H9 (cell line): ENCODE results near the gene ZNF562. TPM values are rescaled to one million over a fixed set of nuclear protein-coding genes. Genes with fewer than 3 reads are reported as not detected.

Source experiments
- DNase-seq: peaks from one replicate; pipeline ENCODE4 v3.0.0-alpha.2; 2017
- H2AFZ ChIP-seq: one replicate; pipeline ENCODE4 v1.6.1; 2013; ENCODE audit warnings: mild to moderate bottlenecking, low read length, control low read depth, moderate library complexity
- H2AK5ac ChIP-seq: 2 replicates; pipeline ENCODE4 v1.6.1; 2013; ENCODE audit warnings: low read length, control low read depth, mixed read lengths; ENCODE audit not compliant: insufficient read length
- H2BK120ac ChIP-seq: one replicate; pipeline ENCODE4 v1.6.1; 2013; ENCODE audit warnings: low read depth, mild to moderate bottlenecking, low read length, control low read depth, inconsistent platforms; ENCODE audit not compliant: poor library complexity, severe bottlenecking
- H2BK12ac ChIP-seq: 2 replicates; pipeline ENCODE4 v1.6.1; 2013; ENCODE audit warnings: low read length, control low read depth, mixed read lengths, low read depth; ENCODE audit not compliant: insufficient read length
- H2BK15ac ChIP-seq: 2 replicates; pipeline ENCODE4 v1.6.1; 2013; ENCODE audit warnings: low read depth, low read length, control low read depth
- H2BK20ac ChIP-seq: one replicate; pipeline ENCODE4 v1.6.1; 2013; ENCODE audit warnings: low read depth, mild to moderate bottlenecking, low read length, control low read depth, inconsistent platforms; ENCODE audit not compliant: poor library complexity, severe bottlenecking
- H2BK5ac ChIP-seq: 2 replicates; pipeline ENCODE4 v1.6.1; 2013; ENCODE audit warnings: low read length, control low read depth, mixed read lengths; ENCODE audit not compliant: insufficient read length
- H3K14ac ChIP-seq: 2 replicates; pipeline ENCODE4 v1.6.1; 2013; ENCODE audit warnings: low read length, control low read depth; ENCODE audit not compliant: insufficient read depth
- H3K18ac ChIP-seq: 2 replicates; pipeline ENCODE4 v1.6.1; 2013; ENCODE audit warnings: low read depth, mild to moderate bottlenecking, mixed read lengths, low read length, control low read depth; ENCODE audit not compliant: insufficient read length
- H3K23ac ChIP-seq: 2 replicates; pipeline ENCODE4 v1.6.1; 2013; ENCODE audit warnings: low read length, control low read depth, mixed read lengths, low read depth; ENCODE audit not compliant: insufficient read length
- H3K23me2 ChIP-seq: 2 replicates; pipeline ENCODE4 v1.6.1; 2013; ENCODE audit warnings: low read depth, mild to moderate bottlenecking, mixed read lengths, low read length, control low read depth; ENCODE audit not compliant: insufficient read length, poor library complexity, severe bottlenecking
- H3K27ac ChIP-seq: 2 replicates; pipeline ENCODE4 v1.5.1; 2013; ENCODE audit warnings: low read length, control low read depth, mixed read lengths, low read depth; ENCODE audit not compliant: insufficient read length
- H3K27me3 ChIP-seq: 2 replicates; pipeline ENCODE4 v1.6.1; 2013; ENCODE audit warnings: low read length, control low read depth, inconsistent platforms; ENCODE audit not compliant: insufficient read depth
- H3K4ac ChIP-seq: 2 replicates; pipeline ENCODE4 v1.6.1; 2013; ENCODE audit warnings: low read depth, mild to moderate bottlenecking, control low read depth, inconsistent platforms, low read length, moderate library complexity
- H3K4me1 ChIP-seq: 2 replicates; pipeline ENCODE4 v1.6.1; 2013; ENCODE audit warnings: low read length, control low read depth, inconsistent platforms; ENCODE audit not compliant: insufficient read depth
- H3K4me2 ChIP-seq: 2 replicates; pipeline ENCODE4 v1.6.1; 2013; ENCODE audit warnings: low read length, control low read depth, mixed read lengths; ENCODE audit not compliant: insufficient read length, insufficient read depth
- H3K56ac ChIP-seq: 2 replicates; pipeline ENCODE4 v1.6.1; 2013; ENCODE audit warnings: low read depth, mild to moderate bottlenecking, mixed read lengths, low read length, control low read depth; ENCODE audit not compliant: insufficient read length
- H3K79me1 ChIP-seq: 2 replicates; pipeline ENCODE4 v1.6.1; 2013; ENCODE audit warnings: low read depth, mild to moderate bottlenecking, moderate library complexity, low read length, control low read depth, inconsistent platforms; ENCODE audit not compliant: insufficient read depth, poor library complexity, severe bottlenecking
- H3K79me2 ChIP-seq: 2 replicates; pipeline ENCODE4 v1.6.1; 2013; ENCODE audit warnings: low read length, control low read depth, inconsistent platforms; ENCODE audit not compliant: insufficient read depth
- H3K9ac ChIP-seq: 2 replicates; pipeline ENCODE4 v1.6.1; 2013; ENCODE audit warnings: low read length, control low read depth, mixed read lengths; ENCODE audit not compliant: insufficient read length; ENCODE audit errors: extremely low read depth
- H3K9me3 ChIP-seq: one replicate; pipeline ENCODE4 v1.6.1; 2013; ENCODE audit warnings: low read depth, low read length, inconsistent platforms; ENCODE audit not compliant: control insufficient read depth
- H3T11ph ChIP-seq: one replicate; pipeline ENCODE4 v1.6.1; 2013; ENCODE audit warnings: mild to moderate bottlenecking, low read length, control low read depth, inconsistent platforms
- H4K20me1 ChIP-seq: one replicate; pipeline ENCODE4 v1.6.1; 2013; ENCODE audit not compliant: control insufficient read depth, insufficient read length, insufficient read depth
- H4K5ac ChIP-seq: 2 replicates; pipeline ENCODE4 v1.6.1; 2013; ENCODE audit warnings: low read depth, mild to moderate bottlenecking, mixed read lengths, low read length, control low read depth; ENCODE audit not compliant: insufficient read length
- H4K8ac ChIP-seq: replicated peaks from 2 replicates; pipeline ENCODE4 v1.6.1; 2013; ENCODE audit warnings: low read length, control low read depth, mixed read lengths, low read depth; ENCODE audit not compliant: insufficient read length
- H4K91ac ChIP-seq: 2 replicates; pipeline ENCODE4 v1.6.1; 2013; ENCODE audit warnings: low read depth, mild to moderate bottlenecking, moderate library complexity, mixed read lengths, low read length, control low read depth; ENCODE audit not compliant: insufficient read length
- H3K27ac Mint-ChIP-seq, 3 experiments: 2 replicates in 2 of 3; 3 replicates in 1 of 3; pipeline ENCODE4 v1.8.0; 2020 to 2021; ENCODE audit warnings: mixed read lengths in 3 of 3, mild to moderate bottlenecking in 1 of 3, moderate library complexity in 1 of 3
- H3K27me3 Mint-ChIP-seq: 2 replicates; pipeline ENCODE4 v1.8.0; 2021; ENCODE audit warnings: low read depth, mild to moderate bottlenecking, moderate library complexity, mixed read lengths
- H3K36me3 Mint-ChIP-seq, 3 experiments: 2 replicates in 2 of 3; 3 replicates in 1 of 3; pipeline ENCODE4 v1.8.0; 2020 to 2021; ENCODE audit warnings: low read depth in 3 of 3, mixed read lengths in 3 of 3; ENCODE audit not compliant: insufficient read depth in 1 of 3
- H3K4me1 Mint-ChIP-seq, 2 experiments: 2 replicates each; pipeline ENCODE4 v1.8.0; 2020; ENCODE audit warnings: mixed read lengths in 2 of 2
- H3K4me3 Mint-ChIP-seq, 2 experiments: 2 replicates in 1 of 2; 3 replicates in 1 of 2; pipeline ENCODE4 v1.8.0; 2020 to 2021; ENCODE audit warnings: mild to moderate bottlenecking in 2 of 2, mixed read lengths in 2 of 2, moderate library complexity in 1 of 2
- H3K9me3 Mint-ChIP-seq, 2 experiments: 2 replicates in 1 of 2; 3 replicates in 1 of 2; pipeline ENCODE4 v1.8.0; 2020; ENCODE audit warnings: mild to moderate bottlenecking in 2 of 2, mixed read lengths in 2 of 2, moderate library complexity in 1 of 2
- CTCF ChIP-seq: fragments of 200-600 bp; sonication (generic); conservative IDR thresholded peaks from 3 replicates; pipeline ENCODE4 v1.8.0; 2021; ENCODE audit warnings: antibody characterized with exemption, mild to moderate bottlenecking
- WGBS: extraction: QIAGEN DNeasy Blood & Tissue Kit; methylation state at CpG from one replicate; pipeline ENCODE4 v1.1.7; 2013; ENCODE audit warnings: missing lambda C conversion rate, low lambda C conversion rate, mixed read lengths; ENCODE audit not compliant: insufficient read length; ENCODE audit errors: extremely low coverage; 5-methylcytosine and 5-hydroxymethylcytosine counted together
- total RNA-seq: library from RNA; stranded (reverse); gene quantifications from 2 replicates; pipeline ENCODE4 v1.2.1, GENCODE V29; 2021

Gene ZNF562
- total RNA-seq, 1 experiment from 2014 or later = 15.7 TPM

GRCh38 chr19:9627856-9628255, 47.0 kb downstream of the ZNF562 start:
- DNase-seq = no peak
- Histone ChIP-seq H3K9ac (no peak overlapping the region), H2BK12ac (no peak overlapping the region), H3K14ac (no peak overlapping the region), H4K20me1 (no peaks in the 10 kb centered on the region), H2BK20ac (no peak overlapping the region), H3K4me2 (no peak overlapping the region), H3K79me2 (no peaks in the 10 kb centered on the region), H3K23me2 (no peaks in the 10 kb centered on the region), H3K56ac (no peak overlapping the region), H4K91ac (no peak overlapping the region), H3K23ac (no peak overlapping the region), H3K4ac (no peak overlapping the region), H2BK120ac (no peak overlapping the region), H4K5ac (no peak overlapping the region), H3K27ac (no peak overlapping the region), H2AK5ac (no peak overlapping the region), H2BK15ac (no peak overlapping the region), H3T11ph (no peak overlapping the region), H3K79me1 (no peaks in the 10 kb centered on the region), H3K9me3 (no peaks in the 10 kb centered on the region), H4K8ac (no peak overlapping the region), H3K4me1 (no peaks in the 10 kb centered on the region), H2AFZ (no peak overlapping the region), H2BK5ac (no peak overlapping the region), H3K27me3 (no peaks in the 10 kb centered on the region), H3K18ac (no peak overlapping the region)
- no CpG with 5 or more reads among the region's 2 CpGs for WGBS
- Mint-ChIP-seq H3K4me3 (no peak overlapping the region), H3K36me3 (peaks cover 15 to 24% (median 17%) of the 10 kb centered on the region in 3 experiments), H3K4me1 (peaks cover 10% of the 10 kb centered on the region in 2 experiments), H3K27me3 (no peaks in the 10 kb centered on the region), H3K9me3 (no peaks in the 10 kb centered on the region; a peak in 1 of 5 replicates), H3K27ac (no peak overlapping the region; a peak in 1 of 7 replicates)
- no peak for TF ChIP-seq CTCF
